ENCODE measurements around the gene PLEKHA5.
"Not testable (repeated sequence)": the region's sequence is repeated elsewhere in the genome, so short reads cannot be mapped to it uniquely, and the experiment has no call there.

The PLEKHA5 gene

DNA sequence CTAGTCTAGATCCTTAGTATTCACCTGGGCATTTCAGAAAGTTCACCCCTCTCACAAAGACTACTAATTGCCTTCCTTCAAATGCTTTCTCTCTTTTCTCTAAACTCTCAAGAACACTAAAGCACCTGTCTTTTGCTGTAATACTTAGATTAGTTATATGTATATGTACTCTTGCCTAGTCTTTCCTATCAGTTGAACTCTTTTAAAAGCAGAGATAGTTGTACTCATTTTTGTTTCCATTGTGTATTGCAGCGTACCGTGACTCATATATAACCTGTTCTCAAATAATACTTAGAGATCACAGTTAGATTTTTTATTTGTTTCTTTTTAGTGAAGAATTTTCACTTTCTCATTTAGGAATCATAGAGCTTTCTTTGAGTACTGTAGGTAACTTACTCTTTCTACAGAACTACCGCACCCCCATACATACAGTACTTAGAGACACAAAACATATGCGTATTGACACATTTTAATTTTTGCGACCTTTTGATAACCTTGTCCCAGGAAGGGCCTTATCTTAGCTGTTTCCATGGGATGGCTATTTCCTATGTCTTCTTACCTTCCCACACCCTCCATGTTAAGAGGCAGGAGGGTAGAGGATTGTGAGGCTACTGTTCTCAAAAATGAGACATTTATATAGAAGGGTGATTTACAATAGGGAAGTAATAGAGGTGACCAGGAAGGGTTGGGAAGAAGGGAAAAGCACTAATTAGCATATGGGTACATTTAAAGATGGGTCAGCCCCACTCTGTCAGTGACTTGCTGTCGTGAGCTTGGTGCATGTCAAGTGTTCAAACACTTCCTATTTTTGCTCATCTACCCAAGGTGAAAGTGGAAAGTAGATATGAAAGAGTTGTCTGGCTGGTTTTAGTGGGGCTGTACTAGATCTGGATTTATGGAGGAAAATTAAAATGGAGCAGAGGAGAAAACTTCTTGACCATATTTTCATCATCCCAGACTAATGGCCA, 74.3 kb downstream of the PLEKHA5 start:
- no peak for DNase-seq (ENCODE audit: low read depth)

- no peak for DNase-seq (ENCODE audit: low read depth)
Observed at GRCh38 chr12:19205120-19205519, 75.6 kb downstream of the PLEKHA5 start.

GRCh38 chr12:19206493-19207077, 77.1 kb downstream of the PLEKHA5 start:
- no peak for DNase-seq (ENCODE audit: low read depth)

DNA sequence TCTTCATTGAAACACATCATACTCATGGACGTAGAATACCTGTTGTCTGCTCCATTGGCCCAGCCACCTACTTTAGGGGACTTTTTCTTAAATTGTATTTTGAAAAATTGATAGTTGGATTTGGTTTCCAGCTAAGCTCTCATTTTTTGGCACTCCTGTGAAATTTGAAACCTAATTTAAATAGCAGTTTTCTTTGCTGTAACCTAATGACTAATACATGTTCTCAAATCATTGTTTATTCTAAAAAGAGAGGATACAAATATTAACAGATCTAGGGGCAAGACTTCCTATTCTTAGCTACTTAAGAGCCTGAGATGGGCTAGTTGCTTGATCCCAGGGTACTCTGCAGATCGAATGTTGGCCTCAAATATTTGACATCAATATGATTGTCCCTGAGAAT, 78.9 kb downstream of the PLEKHA5 start:
- peak; percentile 39 for DNase-seq (ENCODE audit: low read depth)

DNA sequence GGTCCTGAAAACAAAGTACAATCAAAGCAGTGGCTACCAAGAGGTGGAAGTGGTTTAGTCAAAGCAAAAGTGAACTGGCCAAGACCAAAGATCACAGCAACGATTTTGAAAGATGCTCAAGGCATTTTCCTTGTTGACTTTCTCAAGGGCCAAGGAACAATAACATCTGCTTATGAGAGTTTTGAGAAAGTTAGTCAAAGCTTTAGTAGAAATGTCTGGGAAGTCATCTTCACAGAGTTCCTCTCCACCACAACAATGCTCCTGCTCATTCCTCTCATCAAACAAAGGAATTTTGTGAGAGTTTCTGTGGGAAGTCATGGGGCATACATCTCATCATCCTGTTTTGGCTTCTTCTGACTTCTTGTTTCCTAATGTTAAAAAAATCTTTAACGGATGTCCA, 80.1 kb downstream of the PLEKHA5 start:
- DNase-seq (ENCODE audit: low read depth), result peak; percentile 58

- DNase-seq (ENCODE audit: low read depth), result no peak
Observed at GRCh38 chr12:19211802-19212201, 82.3 kb downstream of the PLEKHA5 start.

- DNase-seq (ENCODE audit: low read depth), result no peak
Observed at GRCh38 chr12:19212245-19212644, 82.7 kb downstream of the PLEKHA5 start.

GRCh38 chr12:19214020-19214419, 84.5 kb downstream of the PLEKHA5 start:
- DNase-seq (ENCODE audit: low read depth), result no peak

- DNase-seq (ENCODE audit: low read depth), result no peak
Observed at GRCh38 chr12:19215115-19215514, 85.6 kb downstream of the PLEKHA5 start.

DNA sequence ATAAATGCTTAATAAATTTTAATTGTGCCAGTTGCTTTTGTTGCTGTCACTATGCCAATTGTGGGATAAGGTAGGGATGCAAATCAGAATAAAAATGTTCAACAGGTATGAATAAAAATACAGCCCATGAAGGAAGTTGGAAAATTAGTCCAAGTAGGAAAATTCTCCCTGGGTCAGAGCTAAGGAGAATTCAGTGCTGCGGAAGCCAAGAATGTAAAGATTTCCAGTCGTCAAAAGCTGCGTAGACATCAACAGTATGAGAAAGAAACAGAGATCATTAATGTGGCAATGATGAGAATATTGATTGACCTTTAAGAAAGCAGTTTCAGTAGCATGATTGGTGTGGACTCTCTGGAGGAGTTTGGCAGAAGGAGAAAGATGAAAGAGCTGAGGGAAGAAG, 87.9 kb downstream of the PLEKHA5 start:
- DNase-seq (ENCODE audit: low read depth), result no peak

DNA sequence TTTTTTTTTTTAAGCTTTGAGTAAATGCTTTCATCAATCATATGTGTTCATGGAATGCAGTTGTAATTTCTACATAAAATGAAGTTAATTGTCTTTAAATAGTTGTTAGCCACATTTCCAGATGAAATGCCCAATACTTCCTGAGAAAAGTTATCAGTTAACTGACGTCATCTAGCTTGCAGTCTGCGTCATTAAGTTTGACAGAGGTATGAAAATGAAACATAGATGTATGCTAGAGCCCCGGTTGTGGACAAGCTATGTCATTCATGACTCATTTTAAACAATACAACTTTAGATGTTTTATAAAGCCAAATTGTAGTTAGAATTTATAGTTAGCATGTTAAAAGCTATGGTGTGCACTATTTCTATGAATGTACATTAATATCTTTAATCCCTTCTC, 90.7 kb downstream of the PLEKHA5 start:
- peak; percentile 70 for DNase-seq (ENCODE audit: low read depth)

DNA sequence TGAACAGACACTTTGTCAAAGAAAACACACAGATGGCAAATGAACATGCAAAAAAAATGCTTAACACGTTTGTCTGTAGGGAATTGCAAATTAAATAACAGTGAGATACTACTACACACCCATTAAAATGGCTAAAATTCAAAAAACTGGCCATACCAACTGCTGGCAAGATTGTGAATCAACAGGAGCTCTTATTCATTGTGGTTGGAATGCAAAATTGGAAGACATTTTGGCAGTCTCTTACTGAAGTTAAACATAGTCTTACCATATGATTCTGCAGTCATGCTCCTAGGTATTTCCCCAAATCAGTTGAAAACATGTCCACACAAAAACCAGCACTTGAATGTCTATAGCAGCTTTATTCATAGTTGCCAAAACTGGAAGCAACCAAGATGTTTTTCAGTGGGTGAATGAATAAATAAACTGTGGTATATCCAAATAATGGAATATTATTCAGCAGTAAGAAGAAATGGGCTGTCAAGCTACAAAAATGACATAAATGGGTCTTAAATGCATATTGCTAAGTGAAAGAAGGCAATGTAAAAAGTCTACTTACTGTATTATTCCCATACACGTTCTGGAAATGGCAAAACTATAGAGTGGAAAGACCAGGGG, 91.4 kb downstream of the PLEKHA5 start:
- DNase-seq (ENCODE audit: low read depth), result peak; percentile 76

- peak; percentile 27 for DNase-seq (ENCODE audit: low read depth)
Observed at GRCh38 chr12:19222558-19222957, 93.0 kb downstream of the PLEKHA5 start.

GRCh38 chr12:19223018-19223417, 93.5 kb downstream of the PLEKHA5 start:
- DNase-seq (ENCODE audit: low read depth), result no peak

GRCh38 chr12:19223695-19224094, 94.2 kb downstream of the PLEKHA5 start:
- DNase-seq (ENCODE audit: low read depth), result peak; percentile 84

GRCh38 chr12:19224746-19225145, 95.2 kb downstream of the PLEKHA5 start:
- no peak for DNase-seq (ENCODE audit: low read depth)

DNA sequence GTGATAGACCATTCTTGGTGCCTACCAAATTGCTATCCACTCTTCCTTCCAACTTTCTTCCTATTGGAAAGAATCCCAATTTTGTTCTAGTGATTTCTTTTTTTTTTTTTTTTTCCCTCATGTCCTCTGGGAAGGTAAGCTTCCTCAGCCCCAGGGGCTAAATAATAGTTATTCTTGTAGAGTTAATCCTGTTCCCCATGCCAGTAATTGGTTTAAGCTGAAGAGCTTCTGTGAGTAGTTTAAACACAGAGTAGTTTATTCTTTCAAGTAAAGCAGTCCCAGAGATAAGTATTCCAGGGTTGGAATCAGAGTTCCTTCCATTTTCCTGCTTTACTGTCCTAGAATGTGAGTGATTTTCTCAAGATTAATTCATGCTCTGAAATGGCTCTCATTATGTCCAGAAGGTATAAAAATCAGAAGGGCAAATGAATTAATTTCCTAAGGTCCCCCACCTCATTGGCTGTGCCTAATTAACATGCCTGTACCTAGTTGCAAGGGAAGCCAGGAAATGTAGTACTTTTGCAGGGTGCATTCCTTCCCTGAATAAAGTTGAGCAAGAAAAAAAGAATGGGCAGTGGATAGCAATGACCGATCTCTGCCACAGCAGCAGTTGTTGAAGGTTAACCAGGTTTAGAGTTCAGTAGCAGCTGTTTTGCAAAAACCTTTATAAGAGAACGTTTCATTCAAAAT, 97.8 kb downstream of the PLEKHA5 start:
- DNase-seq (ENCODE audit: low read depth), result peak; percentile 20

DNA sequence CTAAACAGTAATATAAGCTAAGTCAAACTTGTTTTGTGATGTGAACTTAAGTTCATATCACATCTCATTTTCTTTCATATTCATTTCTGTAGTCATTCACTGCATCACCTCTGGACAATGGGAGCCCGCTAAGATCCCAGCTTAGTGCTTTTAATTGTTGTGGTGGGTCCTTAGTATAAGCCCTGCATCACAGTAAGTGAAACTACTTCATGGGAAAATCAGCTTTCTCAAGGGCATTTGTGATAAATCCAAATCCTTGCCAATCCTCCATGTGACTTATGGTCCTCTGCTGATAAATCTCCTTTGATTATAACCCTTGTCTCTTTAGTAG, 98.3 kb downstream of the PLEKHA5 start:
- no peak for DNase-seq (ENCODE audit: low read depth)

- DNase-seq (ENCODE audit: low read depth), result not testable (repeated sequence)
Observed at GRCh38 chr12:19229021-19229420, 99.5 kb downstream of the PLEKHA5 start.

DNA sequence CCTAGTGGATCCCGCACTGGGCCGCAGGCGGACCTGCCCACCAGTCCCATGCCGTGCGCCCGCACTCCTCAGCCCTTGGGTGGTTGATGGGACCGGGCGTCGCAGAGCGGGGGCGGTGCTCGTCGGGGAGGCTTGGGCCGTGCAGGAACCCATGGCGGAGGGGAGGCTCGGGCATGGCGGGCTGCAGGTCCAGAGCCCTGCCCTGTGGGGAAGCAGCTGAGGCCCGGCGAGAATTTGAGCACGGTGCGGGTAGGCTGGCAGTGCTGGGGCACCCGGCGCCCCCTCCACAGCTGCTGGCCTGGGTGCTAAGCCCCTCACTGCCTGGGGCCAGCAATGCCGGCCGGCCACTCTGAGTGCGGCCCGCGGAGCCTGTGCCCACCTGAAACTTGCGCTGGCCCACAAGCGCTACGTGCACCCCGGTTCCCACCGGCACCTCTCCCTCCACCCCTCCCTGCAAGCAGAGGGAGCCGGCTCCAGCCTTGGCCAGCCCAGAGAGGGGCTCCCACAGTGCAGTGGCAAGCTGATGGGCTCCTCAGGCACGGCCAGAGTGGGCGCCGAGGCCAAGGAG, 100.8 kb downstream of the PLEKHA5 start:
- no peak for DNase-seq (ENCODE audit: low read depth)

DNA sequence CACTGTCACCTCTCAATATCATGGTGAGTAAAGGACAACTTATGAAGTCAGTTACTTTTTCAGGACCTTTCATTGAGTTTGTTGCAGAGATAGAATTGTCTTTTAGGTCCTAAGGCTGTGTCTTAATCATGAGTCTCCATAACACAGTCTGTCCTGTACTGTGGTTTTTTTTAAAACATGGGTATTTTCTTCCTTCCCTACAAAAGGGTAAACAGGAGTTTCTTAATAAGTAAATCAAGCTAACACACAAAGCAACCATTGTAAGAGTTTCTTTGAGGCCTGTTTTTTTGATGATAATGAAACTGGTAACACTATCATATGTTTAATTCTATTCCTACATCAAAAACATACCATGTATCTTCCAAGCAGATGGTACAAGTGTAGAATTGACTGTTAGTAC, 101.4 kb downstream of the PLEKHA5 start:
- no peak for DNase-seq (ENCODE audit: low read depth)

GRCh38 chr12:19234171-19234704, 104.7 kb downstream of the PLEKHA5 start:
- peak; percentile 37 for DNase-seq (ENCODE audit: low read depth)

All from EH (cell line).